AG04450 (cell line): ENCODE data around the gene CABP4. TPM values are rescaled to one million over a fixed set of nuclear protein-coding genes. Genes with fewer than 3 reads are reported as not detected.

ENCODE experiments used
- CTCF ChIA-PET: fragments of 300-600, 350-600 bp; formaldehyde crosslinking; extraction: SDS; loops from one replicate; lab custom pipeline; 2022; ENCODE audit warnings: antibody characterized with exemption, inconsistent platforms; lab: Charles Lee
- POLR2A ChIA-PET: fragments of 350-600 bp; formaldehyde crosslinking; extraction: SDS; loops from one replicate; lab custom pipeline; 2021; ENCODE audit warnings: antibody characterized with exemption, inconsistent platforms; lab: Yijun Ruan, JAX
- DNase-seq: peaks from one replicate; pipeline ENCODE4 v3.0.0-alpha.2; 2011; ENCODE audit warnings: low read depth, low spot score
- H3K27ac ChIP-seq: one replicate; pipeline ENCODE4 v1.5.1; 2012; ENCODE audit warnings: low read depth, low read length, control low read depth
- H3K27me3 ChIP-seq: one replicate; pipeline ENCODE4 v1.6.0; 2012; ENCODE audit warnings: low read length; ENCODE audit not compliant: control insufficient read depth, insufficient read depth
- H3K4me3 ChIP-seq: 2 replicates; pipeline ENCODE4 v1.5.1; 2011; ENCODE audit warnings: mild to moderate bottlenecking, low read depth, low read length, control low read depth
- H3K9me3 ChIP-seq: 2 replicates; pipeline ENCODE4 v1.5.1; 2012; ENCODE audit warnings: low read length; ENCODE audit not compliant: control insufficient read depth, insufficient read depth
- polyA plus RNA-seq: library from polyadenylated mRNA; depleted of rRNA; stranded (reverse); fragments of >200 nt; gene quantifications from 2 replicates; pipeline ENCODE4 v1.2.3, GENCODE V29; 2011
- TF ChIP-seq, protein P1 (sequence below): IDR thresholded peaks from 2 replicates; pipeline ENCODE4 v1.5.1; 2011; ENCODE audit warnings: low read depth, low read length, control low read depth, inconsistent platforms

CABP4 gene
- polyA plus RNA-seq, 1 experiment = not detected

DNA sequence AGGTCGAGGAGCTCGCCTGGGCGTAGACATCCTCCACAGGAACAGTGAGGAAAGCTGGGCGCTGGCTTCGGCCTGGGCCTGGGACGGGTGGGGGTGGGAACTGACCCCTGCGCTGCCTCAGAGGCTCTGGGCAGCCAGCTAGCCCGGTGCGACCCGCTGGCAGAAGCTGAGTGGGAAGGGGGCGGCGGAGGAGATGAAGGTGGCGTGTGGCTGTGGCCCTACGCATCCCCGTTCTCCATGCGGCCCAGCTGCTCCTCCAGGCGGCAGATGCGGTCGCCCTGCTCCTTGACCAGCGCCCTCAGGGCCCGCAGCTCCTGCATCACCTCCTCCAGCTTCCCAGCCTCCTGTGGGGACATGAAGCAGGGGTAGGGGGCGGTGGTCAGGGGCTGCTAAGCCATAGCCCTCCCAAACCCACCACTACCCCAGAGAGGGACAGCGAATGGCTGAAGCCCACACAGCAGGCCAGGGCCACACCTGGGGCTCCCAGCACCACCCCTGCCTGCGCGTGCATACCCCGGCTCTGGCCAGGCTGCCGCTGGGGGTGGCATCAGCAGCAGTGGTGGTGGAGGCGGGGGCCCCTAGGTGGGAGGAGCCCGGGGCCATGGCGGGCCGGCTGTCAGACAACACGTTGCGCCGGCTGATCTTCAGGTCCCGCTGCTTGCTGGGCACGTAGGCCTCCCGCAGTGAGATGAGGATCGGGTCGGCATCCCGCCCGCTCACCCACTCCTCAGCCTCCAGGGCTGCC is 16.8 kb upstream of the CABP4 start:
- CTCF ChIA-PET = interaction anchor here (0.6 to 1.2 kb wide), 2 partner anchors 37 to 503 kb away, joined by 3 to 5 read pairs; partner anchors contain the start of gene PPP1CA

DNA sequence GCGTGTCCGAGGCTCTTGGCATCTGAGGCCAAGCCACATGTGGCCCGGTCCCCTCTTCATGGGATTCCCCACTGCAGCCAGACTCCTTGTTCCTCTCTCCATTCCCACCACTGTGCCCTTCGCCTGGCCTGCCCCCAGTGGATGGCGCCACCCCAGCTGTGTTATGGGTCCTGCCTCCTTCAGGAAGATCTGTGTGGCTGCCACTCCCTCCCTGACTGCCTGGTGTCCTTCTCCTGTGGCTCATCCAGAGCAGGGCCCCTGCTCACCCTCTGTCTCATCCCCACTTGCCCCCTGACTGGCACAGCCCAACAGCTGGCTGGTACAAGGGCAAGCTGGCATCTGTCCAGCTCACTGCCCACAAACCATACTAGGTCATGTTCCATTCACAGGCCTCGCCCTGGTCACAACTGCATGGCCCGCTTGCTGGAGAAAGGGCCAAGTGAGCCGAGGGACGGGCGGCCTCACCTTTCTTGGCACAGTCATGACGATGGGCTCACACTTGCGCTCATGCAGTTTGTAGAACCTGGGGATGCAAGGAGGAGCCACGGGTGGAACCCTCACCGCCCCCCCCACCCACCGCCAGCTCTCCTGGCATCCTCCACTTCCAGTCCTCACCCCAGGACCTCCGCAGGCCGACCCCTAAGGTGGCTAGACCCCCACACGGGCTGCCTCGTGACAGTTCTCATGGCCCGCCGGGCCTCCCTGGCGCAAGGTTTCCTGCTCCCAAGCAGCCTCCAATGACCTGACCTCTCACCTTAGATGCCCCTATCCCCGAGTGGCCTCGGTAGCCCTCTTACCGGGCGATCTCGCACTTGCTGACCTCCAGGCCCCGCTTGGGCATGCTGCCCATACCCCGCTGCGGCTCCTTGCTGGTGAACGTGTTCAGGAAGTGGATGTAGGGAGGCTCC is 15.6 kb upstream of the CABP4 start:
- ChIA-PET POLR2A (interaction anchor here (0.6 kb wide), 1 partner anchor 37 kb away, joined by 5 read pairs; no protein-coding TSS in a partner anchor), CTCF (no interaction called here)
- H3K4me3 ChIP-seq = no peak overlapping the region
- no peaks in the 10 kb centered on the region; the same call in 1 of the 2 replicates for H3K9me3 ChIP-seq
- TF ChIP-seq, protein P1, sequence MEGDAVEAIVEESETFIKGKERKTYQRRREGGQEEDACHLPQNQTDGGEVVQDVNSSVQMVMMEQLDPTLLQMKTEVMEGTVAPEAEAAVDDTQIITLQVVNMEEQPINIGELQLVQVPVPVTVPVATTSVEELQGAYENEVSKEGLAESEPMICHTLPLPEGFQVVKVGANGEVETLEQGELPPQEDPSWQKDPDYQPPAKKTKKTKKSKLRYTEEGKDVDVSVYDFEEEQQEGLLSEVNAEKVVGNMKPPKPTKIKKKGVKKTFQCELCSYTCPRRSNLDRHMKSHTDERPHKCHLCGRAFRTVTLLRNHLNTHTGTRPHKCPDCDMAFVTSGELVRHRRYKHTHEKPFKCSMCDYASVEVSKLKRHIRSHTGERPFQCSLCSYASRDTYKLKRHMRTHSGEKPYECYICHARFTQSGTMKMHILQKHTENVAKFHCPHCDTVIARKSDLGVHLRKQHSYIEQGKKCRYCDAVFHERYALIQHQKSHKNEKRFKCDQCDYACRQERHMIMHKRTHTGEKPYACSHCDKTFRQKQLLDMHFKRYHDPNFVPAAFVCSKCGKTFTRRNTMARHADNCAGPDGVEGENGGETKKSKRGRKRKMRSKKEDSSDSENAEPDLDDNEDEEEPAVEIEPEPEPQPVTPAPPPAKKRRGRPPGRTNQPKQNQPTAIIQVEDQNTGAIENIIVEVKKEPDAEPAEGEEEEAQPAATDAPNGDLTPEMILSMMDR = peak; percentile 18; the same call in 1 of the 2 replicates
- H3K27ac ChIP-seq = peak overlapping the region; percentile 11
- DNase-seq = no peak
- H3K27me3 ChIP-seq = no peaks in the 10 kb centered on the region

More for the DNA sequence above, 16.8 kb upstream of the CABP4 start:
- Histone ChIP-seq H3K9me3 (no peaks in the 10 kb centered on the region; the same call in 1 of the 2 replicates), H3K4me3 (no peak overlapping the region), H3K27ac (no peak overlapping the region), H3K27me3 (no peaks in the 10 kb centered on the region)
- DNase-seq = no peak
- POLR2A ChIA-PET = interaction anchor here (0.6 to 1.1 kb wide), 3 partner anchors 10 to 296 kb away, joined by 3 to 7 read pairs (median 5); partner anchors contain the start of gene RPS6KB2
- TF ChIP-seq, protein P1 = no peak

DNA sequence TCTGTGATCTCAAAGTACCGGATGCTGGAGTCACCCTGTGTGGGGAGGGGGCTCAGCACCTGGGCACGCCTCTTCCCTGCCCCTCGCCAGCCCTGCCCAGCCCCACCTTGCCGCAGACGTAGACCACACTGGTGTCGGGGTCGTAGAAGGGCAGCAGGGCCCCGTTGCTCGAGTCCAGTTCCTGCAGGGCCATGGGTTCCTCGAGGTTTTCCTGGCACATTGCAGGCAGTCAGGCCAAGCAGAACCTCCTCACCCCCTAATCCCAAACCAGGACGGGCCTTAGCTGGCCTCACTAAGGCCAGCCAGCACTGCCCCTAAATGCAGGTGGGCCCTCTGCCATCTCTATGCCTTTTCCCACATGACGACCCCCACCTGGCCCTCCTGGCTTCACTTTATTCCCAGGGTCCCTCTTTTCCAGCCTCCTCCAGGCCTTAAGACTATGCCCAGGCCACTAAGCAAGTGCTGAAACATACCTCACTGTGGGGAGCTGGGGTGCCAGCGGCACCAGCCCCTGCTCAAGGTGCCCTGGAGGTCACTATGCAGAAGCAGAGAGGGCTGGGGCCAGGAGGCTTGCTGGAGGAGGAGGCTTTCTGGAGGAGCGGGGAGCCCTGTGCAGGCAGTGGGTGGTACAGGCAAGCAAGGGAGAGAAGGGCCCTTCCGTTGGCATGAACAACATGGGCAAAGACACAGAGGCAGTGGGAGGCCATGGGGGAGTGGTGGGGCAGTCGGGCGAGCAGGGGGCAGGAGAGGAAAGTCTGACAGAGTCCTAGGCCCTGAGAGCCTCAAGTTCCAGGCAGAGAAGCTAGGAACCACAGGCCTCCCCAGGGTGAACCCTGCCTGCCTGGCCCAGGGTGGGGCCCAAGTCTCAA is 14.7 kb upstream of the CABP4 start:
- TF ChIP-seq, protein P1 = no peak
- Histone ChIP-seq H3K4me3 (no peak overlapping the region), H3K9me3 (no peaks in the 10 kb centered on the region; the same call in 1 of the 2 replicates), H3K27me3 (no peaks in the 10 kb centered on the region), H3K27ac (peak overlapping the region; percentile 21)
- POLR2A ChIA-PET = no interaction called here
- DNase-seq = no peak
- CTCF ChIA-PET = no interaction called here

DNA sequence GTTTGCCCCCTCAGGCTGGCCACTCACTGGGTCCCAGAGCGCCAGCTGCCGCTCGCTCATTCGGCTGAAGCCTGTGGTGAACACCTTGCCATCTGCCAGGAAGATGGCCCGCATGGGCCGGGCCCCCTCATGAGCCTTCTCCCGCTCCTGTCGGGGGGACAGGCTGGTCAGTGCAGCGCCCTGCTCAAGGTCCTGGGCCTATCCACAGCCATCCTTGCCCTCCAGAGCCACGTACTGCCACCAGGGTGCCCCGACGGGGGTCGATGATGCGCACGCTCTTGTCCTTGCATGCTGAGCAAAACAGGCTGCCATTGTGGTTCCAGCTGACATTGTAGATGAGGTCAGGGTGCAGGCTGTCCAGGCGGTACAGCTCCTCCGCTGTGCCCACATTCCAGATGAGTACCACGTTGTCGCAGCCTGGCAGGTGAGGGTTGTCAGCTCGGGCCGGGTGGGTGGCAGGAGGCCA is 14.0 kb upstream of the CABP4 start:
- no peak for DNase-seq
- ChIA-PET CTCF (no interaction called here), POLR2A (no interaction called here)
- TF ChIP-seq, protein P1 = no peak
- H3K27ac ChIP-seq = no peak overlapping the region
- H3K9me3 ChIP-seq = no peaks in the 10 kb centered on the region; the same call in 1 of the 2 replicates
- H3K4me3 ChIP-seq = no peak overlapping the region
- no peaks in the 10 kb centered on the region for H3K27me3 ChIP-seq
